Hematopoietic multipotent progenitor cell treated with erythropoietin and hydrocortisone succinate and interleukin-3 and kit ligand, for 17 days (in vitro differentiated cells): ENCODE results near the gene KRTAP26-1.

ENCODE experiments used
- DNase-seq: peaks from one replicate; pipeline ENCODE4 v3.0.0-alpha.2; 2015; ENCODE audit warnings: low spot score

The KRTAP26-1 gene, protein sequence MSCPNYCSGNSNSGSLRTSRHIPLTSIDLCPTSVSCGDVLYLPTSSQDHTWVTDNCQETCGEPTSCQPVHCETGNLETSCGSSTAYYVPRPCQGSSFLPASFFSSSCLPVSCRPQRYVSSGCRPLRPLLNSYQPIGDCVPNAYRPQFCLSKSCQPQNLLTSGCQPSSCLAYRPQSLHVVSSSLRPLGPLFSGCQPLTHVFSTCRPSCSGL

DNA sequence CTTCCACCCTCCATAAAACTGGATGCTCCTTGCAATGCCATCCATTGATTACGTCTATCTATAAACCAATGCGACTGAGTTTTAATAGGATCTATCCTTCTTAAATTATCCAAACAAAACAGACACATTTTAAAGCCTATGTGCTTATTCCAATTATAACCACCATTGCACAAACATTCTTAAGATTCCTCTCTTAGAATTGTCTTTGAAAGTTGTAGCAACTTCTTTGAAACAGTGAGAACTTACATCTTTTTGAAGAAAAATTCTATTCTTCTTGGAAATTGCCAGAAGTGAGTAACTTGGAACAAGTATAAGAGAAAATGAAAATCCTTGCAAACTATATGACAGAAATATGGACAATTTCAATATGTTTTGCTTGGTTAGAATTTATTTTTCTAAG, at the start of gene KRTAP26-1:
KRTAP26-1 (minus strand) TSS at position 101 of the 400 bp plus-strand sequence. CDS start 280 bp downstream, outside the sequence.
- DNase-seq = no peak

- no peak for DNase-seq
Observed at GRCh38 chr21:30355906-30356305, 35.8 kb upstream of the KRTAP26-1 start.

- no peak for DNase-seq
Observed at GRCh38 chr21:30354308-30355005, 34.3 kb upstream of the KRTAP26-1 start.

GRCh38 chr21:30351534-30351933, 31.4 kb upstream of the KRTAP26-1 start:
- no peak for DNase-seq

DNA sequence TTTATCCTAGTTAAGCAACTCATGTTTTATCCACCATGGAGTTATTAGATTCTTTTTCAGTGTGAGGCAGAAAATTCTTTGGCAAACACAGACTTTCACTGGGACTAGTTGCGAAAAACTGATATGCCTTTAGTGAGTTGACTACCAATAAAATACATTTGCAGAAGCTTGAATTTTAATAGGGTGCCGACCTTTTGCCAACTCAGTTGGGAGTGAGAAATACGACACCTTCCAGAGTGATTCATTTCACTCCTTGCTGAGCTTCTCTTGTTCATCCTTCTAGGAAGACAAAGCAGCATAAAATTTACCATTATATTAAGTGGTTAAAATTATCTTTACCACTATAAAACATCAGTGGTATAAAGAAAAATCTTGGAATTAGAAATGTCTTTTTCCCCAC, 29.5 kb upstream of the KRTAP26-1 start:
- DNase-seq = no peak

DNA sequence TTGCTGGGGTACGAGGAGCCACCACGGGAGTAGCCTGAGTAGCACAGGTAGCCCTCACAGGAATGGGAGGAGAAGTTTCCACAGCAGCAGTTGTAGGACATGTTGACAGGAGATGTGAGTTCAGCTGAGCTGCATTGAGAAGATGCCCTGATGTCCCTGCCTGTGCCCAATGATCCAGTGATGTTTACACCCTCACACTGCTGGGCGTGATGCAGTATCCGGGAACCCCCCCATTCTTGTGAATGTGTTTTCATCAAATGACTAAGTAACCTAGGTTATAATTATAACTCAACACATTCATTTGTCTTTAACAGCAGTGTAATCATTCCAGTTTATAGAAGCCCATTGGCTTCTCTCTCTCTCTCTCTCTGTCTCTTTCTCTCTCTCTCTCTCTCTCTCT, 28.4 kb upstream of the KRTAP26-1 start, which contains the start of gene KRTAP23-1:
KRTAP23-1 (minus strand) TSS at position 101 of the 400 bp plus-strand sequence; CDS start at position 101, 0 bp downstream.
- DNase-seq = no peak

DNA sequence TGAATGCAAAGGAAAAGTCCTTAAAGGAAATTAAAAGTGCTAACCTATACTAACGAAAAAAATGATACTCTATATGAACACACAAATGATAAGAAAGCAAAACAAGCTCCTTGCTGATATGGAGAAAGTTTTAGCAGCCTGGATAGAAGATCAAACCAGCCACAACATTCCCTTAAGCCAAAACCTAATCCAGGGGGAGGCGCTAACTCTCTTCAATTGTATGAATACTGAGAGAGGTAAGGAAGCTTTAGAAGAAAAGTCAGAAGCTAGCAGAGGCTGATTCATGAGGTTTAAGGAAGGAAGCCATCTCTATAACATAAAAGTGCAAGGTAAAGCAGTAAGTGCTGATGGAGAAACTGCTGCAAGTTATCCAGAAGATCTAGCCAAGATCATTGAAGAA, 24.9 kb upstream of the KRTAP26-1 start:
- DNase-seq = no peak

DNA sequence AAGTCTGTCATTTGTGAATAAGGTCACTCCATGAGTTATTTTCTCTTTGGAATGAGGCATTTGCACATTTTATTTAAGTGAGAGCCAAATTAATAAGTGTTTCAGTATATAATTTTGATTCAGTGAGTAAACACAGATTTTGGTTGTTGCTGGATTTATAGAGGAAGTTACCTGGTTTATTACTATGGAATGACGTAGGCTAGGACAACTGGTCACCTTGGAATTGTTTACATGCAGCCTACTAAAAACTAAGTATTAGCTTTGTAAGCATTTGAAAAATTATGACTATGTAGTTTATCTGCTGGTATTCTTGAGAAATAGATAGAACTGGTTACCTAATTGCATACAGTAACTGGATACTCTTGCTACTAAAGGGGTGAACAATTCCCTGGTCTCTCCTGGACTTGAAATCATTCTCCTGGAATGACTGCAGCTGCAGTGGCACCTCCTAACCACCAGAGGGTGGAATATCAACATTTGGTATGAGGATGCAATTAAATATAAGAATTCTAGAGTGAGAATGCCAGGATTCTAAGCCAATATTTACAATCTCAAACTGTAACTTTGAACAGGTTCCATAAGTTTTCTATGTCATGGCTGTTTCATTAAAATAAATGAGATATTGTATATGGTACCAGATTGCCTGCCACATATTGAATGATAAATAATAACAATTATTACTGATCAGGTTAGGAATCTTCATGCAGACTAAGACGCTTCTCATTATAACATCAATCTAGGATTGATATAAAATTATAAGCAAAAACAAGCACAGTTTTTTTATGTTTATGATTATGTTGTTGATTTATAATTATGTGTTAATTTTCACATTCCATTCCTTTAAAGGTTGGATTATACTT, 20.8 kb upstream of the KRTAP26-1 start:
- no peak for DNase-seq

GRCh38 chr21:30338717-30339116, 18.6 kb upstream of the KRTAP26-1 start:
- no peak for DNase-seq

DNA sequence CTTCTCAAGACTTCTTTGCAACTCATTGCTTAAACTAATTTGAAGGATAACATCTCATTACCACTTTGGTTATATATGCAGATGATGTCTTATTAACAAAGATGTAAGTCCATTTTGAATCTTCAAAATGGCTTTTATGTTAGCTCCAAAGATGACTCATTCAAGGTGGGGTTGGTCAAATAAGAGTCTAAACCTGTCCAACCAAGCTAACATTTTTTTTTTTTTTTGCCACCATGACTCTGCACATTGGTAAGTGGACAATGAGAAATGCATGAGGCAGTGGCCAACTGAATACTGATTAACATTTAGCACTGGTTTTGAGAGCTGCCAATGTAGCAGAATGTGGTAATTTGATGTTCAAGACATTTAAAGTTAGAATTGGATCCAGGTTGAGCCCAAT, 17.7 kb upstream of the KRTAP26-1 start:
- no peak for DNase-seq

GRCh38 chr21:30337276-30337744, 17.2 kb upstream of the KRTAP26-1 start, which contains the start of gene KRTAP27-1:
TSS of gene KRTAP27-1 (minus strand) at chr21:30337694. CDS start at chr21:30337668, 26 bp downstream.
- no peak for DNase-seq

DNA sequence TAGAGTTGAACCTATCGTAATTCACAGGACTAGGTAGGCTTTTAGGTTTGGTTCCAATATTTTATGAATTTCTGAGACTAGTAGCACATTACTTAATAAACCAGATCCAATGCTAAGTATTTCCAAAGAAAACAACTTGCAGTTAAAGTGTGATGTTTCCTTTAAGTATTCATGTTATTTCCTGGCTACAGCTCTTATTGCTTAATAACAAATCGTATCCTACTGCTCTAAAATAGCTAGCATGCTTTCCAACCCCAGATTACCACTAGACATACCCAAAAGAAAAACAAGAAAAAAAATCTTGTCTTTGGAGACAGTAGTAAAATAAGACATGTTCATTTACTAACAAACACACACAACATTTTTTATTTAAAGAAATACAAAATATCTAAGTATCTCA, 16.5 kb upstream of the KRTAP26-1 start:
- no peak for DNase-seq

DNA sequence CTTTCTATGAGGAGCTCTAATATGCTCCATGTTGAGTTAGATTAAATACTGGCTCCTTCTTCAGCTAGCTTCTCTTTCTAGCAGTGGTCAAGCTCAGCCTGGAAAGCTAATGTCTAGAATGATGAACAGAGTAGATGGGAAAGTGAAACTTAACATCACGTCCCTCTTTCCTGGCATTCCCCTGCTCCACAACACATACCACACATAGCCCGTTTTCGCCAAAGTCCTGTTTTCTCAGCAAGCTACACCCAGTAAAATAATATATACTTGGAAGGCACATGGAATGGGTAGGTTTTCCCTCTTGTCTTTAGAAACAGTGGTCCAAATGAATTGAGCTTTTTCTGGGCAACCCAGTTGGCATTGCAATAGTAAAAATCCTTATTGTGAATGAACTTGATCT, 13.6 kb upstream of the KRTAP26-1 start:
- no peak for DNase-seq

DNA sequence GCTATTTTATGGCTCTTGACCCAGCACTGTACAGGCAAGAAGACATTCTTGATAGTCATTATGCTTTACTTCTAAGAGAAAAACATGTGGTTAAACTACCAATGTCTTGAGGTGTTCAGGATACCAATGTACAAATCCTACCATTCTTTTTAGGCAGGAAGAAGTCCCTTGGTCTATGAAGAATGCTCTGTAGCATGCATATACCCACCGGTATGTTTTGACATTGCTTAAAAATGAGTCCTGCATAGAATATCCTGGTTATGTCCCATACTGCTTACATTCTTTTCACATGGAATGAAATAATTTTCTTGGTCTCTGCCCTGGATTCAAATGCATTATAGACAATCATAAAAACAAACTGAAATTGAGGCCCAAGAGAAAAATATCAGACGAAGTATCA, 12.6 kb upstream of the KRTAP26-1 start:
- DNase-seq = no peak

GRCh38 chr21:30329203-30329875, 9.2 kb upstream of the KRTAP26-1 start:
- no peak for DNase-seq

DNA sequence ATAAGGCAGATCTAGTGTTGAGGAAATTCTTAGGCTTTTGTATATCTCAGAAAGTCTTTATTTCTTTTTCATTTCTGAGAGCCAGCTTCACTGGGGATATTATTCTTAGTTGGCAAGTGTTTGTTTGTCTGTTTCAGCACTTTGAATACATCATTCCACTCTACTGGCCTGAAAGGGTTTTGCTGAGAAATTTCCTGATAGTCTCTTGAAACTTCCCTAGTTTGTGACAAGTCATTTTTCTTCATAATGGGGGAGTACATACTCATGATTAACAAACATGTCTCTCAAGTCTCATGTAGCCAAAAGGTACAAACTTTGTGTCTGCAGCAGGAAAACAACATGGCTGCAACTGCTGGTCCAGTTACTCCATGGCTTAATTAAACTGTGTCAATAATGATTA, 6.3 kb upstream of the KRTAP26-1 start:
- DNase-seq = no peak

DNA sequence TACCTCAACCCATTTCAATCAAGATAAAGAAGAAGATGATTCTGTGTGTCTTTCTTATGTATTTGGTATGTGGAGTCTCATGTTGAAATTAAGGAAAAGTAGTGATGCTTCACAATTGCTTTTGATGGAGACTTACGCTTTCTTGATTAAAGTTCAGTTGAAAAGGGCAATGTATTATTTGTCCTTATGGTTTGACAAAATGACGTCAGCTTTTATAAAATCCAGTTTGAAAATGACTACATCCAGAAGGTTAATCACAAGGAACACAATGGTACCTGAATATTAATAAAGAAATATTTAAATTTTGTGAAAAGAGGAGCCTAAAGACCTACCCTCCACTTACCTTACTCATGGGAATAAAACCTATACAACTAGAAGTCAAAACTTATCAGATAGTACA, 4.4 kb downstream of the KRTAP26-1 start:
- DNase-seq = no peak

DNA sequence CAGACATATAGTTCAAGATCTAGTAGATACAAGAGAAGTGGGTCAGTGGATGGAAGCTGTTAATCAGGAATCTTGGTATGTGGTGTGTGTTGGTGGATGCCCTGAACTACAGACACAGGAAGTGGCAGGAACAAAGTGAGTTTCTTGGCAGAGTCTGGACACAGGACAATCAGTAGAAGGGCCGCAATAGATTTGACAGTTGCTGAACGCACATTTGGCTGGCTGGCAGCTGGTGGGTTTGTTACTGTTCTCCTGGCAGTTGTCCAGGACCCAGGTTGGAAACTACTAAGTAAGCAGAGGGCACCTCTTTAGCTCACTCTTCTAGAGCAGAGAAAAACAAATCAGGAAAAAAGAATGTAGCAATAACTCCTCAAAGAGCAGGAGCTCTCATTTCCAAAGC, 13.2 kb downstream of the KRTAP26-1 start:
- no peak for DNase-seq

DNA sequence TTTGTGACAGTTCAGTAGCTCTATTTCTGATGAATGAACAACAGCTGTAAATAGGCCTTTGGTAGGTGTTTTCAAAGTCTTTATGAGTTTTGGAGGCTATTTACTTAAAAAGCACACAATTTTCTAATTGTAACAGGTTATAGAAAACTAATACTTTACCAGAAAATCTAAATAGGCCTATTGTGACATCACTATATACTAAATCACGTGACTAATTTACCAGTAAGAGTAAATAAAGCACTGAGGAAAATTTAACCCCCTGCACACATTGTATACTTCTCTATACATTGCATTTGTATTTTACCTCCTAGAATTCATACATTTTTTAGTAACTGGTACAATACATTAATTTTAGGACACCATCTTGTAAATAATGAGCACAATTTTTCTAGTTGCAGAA, 15.0 kb downstream of the KRTAP26-1 start:
- DNase-seq = no peak

DNA sequence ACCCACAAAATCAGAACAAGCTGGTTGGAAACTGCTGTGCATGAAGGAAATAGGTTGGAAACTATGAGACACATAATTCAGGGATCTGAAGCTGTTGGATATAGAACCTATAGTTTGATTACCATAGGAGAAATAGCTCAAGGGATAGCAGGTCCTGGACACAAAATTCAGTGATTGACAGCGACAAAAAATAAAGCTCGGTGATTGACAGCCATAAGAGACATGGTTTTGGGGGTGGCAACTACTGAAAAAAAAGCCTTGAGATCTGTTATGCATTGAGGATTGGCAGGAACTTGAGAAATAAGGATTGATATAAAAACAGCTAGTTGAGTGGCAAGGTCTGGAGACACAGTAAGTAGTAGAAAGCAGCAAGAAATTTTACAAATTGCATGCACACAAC, 30.9 kb downstream of the KRTAP26-1 start, which contains the start of gene KRTAP25-1:
KRTAP25-1 (minus strand) TSS at position 300 of the 400 bp plus-strand sequence; CDS start at position 276, 24 bp downstream.
- no peak for DNase-seq

- no peak for DNase-seq
Observed at GRCh38 chr21:30282850-30283249, 37.3 kb downstream of the KRTAP26-1 start, which contains the start of gene KRTAP24-1. TSS of gene KRTAP24-1 (minus strand) at chr21:30282950. CDS start at chr21:30282932, 18 bp downstream.

- DNase-seq = no peak
Observed at GRCh38 chr21:30271611-30272010, 48.5 kb downstream of the KRTAP26-1 start.
